ENCODE measurements around the gene ASTN2.

DNA sequence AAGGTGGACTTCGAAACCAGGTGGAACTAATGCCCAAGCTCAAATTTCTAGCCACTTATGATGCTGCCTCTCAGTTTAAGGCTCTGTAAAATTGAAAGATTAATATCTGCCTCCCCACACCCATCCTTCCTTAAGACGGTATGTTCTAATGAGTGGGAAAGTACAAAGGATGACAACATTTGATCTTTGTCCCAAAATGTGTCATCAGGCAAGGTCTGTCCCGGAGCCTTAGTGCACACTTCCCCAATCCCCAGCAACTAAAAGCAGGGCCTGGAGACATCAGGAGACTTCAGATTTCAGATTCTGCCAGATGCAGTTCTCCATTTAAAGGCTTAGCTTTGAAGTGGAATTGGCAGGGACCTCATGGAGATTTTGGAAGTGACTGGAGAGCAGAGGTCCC lies 316.5 kb downstream of the ASTN2 start:
- TF ChIP-seq, protein P1, sequence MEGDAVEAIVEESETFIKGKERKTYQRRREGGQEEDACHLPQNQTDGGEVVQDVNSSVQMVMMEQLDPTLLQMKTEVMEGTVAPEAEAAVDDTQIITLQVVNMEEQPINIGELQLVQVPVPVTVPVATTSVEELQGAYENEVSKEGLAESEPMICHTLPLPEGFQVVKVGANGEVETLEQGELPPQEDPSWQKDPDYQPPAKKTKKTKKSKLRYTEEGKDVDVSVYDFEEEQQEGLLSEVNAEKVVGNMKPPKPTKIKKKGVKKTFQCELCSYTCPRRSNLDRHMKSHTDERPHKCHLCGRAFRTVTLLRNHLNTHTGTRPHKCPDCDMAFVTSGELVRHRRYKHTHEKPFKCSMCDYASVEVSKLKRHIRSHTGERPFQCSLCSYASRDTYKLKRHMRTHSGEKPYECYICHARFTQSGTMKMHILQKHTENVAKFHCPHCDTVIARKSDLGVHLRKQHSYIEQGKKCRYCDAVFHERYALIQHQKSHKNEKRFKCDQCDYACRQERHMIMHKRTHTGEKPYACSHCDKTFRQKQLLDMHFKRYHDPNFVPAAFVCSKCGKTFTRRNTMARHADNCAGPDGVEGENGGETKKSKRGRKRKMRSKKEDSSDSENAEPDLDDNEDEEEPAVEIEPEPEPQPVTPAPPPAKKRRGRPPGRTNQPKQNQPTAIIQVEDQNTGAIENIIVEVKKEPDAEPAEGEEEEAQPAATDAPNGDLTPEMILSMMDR (IDR thresholded peaks at IDR 0.05) = no peak
- no peak for TF ChIP-seq POLR2AphosphoS5 (IDR thresholded peaks at IDR 0.05)
- no peak for TF ChIP-seq POLR2A (IDR thresholded peaks at IDR 0.05)
- TF ChIP-seq EP300 (IDR thresholded peaks at IDR 0.05) = no peak
